ENCODE measurements around the gene PARK7.

Gene PARK7

DNA sequence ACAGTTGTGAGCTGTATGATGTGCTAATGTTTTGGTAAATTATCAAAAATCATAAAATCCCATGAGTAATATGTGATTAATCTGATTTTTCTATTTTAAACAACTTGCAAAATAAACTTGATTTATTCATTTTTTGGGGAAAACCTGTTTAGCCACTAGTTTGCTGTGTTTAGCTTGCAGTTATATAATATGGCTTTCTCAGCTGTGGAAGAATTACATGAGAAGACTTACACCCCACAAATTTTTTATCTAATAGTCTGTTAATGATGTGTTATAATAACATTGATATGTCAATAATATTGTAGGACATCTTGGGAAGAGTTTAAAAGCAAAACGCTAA, 67.0 kb downstream of the PARK7 start:
- TF ChIP-seq, protein P1, sequence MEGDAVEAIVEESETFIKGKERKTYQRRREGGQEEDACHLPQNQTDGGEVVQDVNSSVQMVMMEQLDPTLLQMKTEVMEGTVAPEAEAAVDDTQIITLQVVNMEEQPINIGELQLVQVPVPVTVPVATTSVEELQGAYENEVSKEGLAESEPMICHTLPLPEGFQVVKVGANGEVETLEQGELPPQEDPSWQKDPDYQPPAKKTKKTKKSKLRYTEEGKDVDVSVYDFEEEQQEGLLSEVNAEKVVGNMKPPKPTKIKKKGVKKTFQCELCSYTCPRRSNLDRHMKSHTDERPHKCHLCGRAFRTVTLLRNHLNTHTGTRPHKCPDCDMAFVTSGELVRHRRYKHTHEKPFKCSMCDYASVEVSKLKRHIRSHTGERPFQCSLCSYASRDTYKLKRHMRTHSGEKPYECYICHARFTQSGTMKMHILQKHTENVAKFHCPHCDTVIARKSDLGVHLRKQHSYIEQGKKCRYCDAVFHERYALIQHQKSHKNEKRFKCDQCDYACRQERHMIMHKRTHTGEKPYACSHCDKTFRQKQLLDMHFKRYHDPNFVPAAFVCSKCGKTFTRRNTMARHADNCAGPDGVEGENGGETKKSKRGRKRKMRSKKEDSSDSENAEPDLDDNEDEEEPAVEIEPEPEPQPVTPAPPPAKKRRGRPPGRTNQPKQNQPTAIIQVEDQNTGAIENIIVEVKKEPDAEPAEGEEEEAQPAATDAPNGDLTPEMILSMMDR (conservative IDR thresholded peaks at IDR 0.05; ENCODE audit: low read depth, low read length), result no peak
- no peak overlapping the region for H3K4me3 ChIP-seq (IDR thresholded peaks at IDR 0.05; ENCODE audit: insufficient read depth, low read depth, low read length)

DNA sequence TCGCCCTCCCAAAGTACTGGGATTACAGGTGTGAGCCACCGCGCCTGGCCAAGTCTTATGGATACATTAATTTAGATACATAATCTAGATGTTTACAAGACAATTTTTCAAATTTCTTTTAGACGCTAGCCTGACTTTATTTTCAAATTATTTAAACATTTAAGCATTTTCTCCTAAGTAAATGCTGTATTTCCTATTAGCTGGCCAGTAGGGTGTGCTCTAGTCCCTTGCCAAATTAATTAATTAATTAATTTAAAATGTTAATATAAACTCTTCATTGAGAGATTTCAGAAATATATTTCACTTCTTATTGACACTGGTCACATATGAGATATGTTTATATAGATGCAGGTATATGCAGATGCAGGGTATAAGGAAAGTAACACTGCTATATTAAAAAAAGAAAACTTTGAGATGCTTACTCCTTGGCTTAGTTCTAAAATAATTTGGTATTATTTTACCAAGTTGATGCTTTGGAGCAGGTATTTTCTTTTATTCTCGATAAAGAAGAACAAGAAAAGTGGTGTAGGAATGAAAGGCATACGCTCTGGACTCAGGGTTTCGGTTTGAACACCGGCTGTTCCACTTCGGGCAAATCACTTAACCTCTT, 69.8 kb downstream of the PARK7 start:
- H3K27ac ChIP-seq, result no peak overlapping the region
- TF ChIP-seq, protein P1 (conservative IDR thresholded peaks at IDR 0.05; ENCODE audit: low read depth, low read length), result no peak; the same call in none of the 2 replicates
- H3K79me2 ChIP-seq (ENCODE audit: insufficient read depth, low read depth), result no peaks in the 10 kb centered on the region
- no peaks in the 10 kb centered on the region for H4K20me1 ChIP-seq (ENCODE audit: insufficient read depth)
- H3K9ac ChIP-seq, result no peak overlapping the region
- no peak overlapping the region for H3K4me2 ChIP-seq
- no peak overlapping the region for H2AFZ ChIP-seq (ENCODE audit: low read depth)
- H3K4me1 ChIP-seq (ENCODE audit: low read depth, poor library complexity, severe bottlenecking), result peaks cover 3% of the 10 kb centered on the region
- no peaks in the 10 kb centered on the region for H3K27me3 ChIP-seq (ENCODE audit: insufficient read depth, low read depth)
- H3K4me3 ChIP-seq (IDR thresholded peaks at IDR 0.05; ENCODE audit: insufficient read depth, low read depth, low read length), result no peak overlapping the region
- no peaks in the 10 kb centered on the region for H3K36me3 ChIP-seq (ENCODE audit: insufficient read depth)

More for the DNA sequence above, 67.0 kb downstream of the PARK7 start:
- H3K9ac ChIP-seq, result no peak overlapping the region
- H4K20me1 ChIP-seq (ENCODE audit: insufficient read depth), result no peaks in the 10 kb centered on the region
- H3K27ac ChIP-seq, result no peak overlapping the region
- H3K27me3 ChIP-seq (ENCODE audit: insufficient read depth, low read depth), result no peaks in the 10 kb centered on the region; the same call in 1 of the 2 replicates
- peaks cover 8% of the 10 kb centered on the region for H3K4me1 ChIP-seq (ENCODE audit: low read depth, poor library complexity, severe bottlenecking)
- no peak overlapping the region for H3K4me2 ChIP-seq
- H3K79me2 ChIP-seq (ENCODE audit: insufficient read depth, low read depth), result no peaks in the 10 kb centered on the region
- no peaks in the 10 kb centered on the region for H3K36me3 ChIP-seq (ENCODE audit: insufficient read depth)
- no peak overlapping the region for H2AFZ ChIP-seq (ENCODE audit: low read depth)

DNA sequence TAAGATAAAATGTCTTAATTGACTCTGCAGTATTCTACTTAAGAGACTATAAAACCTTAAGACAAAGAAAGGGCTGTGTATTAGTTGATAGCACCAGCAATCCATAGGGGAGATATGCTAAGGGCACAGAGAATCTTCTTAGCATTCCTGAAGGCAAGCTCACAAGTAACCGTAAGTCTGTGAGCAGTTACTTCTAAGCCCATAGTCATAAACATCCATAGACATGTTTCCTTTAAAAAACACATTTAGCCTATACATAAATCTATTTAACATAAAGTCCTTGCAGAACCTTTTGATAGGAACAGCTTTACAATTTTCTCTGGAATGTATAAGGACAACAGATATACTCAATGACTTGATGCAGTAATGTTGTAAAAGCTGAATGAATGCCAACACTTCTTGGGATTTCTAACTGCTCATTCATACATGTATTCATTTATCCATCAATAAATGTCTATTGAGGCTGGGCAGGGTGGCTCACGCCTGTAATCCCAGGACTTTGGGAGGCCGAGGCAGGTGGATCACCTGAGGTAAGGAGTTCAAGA, 70.9 kb downstream of the PARK7 start:
- TF ChIP-seq, protein P1 (conservative IDR thresholded peaks at IDR 0.05; ENCODE audit: low read depth, low read length), result no peak
- Histone ChIP-seq H3K27me3 (ENCODE audit: insufficient read depth, low read depth) (no peaks in the 10 kb centered on the region), H3K79me2 (ENCODE audit: insufficient read depth, low read depth) (no peaks in the 10 kb centered on the region), H3K36me3 (ENCODE audit: insufficient read depth) (no peaks in the 10 kb centered on the region), H3K4me1 (ENCODE audit: low read depth, poor library complexity, severe bottlenecking) (no peaks in the 10 kb centered on the region), H4K20me1 (ENCODE audit: insufficient read depth) (no peaks in the 10 kb centered on the region), H3K9ac (no peak overlapping the region), H3K4me3 (IDR thresholded peaks at IDR 0.05; ENCODE audit: insufficient read depth, low read depth, low read length) (no peak overlapping the region), H3K4me2 (no peak overlapping the region), H3K27ac (no peak overlapping the region), H2AFZ (ENCODE audit: low read depth) (no peak overlapping the region)

DNA sequence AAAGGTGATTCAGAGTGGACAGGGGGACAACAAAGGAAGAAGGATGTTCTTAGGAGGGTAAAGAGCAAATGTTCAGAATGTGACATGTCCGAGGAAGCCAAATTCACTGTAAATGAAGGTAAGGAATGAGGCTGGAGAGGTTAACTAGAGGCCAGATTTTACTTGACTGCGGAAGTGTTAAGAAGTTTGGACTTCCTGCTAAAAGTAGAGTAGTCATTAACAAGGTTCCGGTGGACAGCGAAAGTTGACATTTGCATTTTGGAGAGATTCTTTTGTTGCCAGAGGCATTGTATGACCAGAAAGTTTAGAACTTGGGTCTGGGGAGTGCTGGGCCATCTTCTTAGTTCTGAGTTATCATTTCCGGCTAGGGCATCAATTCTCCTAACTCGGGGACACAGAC, 71.8 kb downstream of the PARK7 start:
- Histone ChIP-seq H3K27ac (no peak overlapping the region), H3K4me2 (no peak overlapping the region), H3K4me1 (ENCODE audit: low read depth, poor library complexity, severe bottlenecking) (no peaks in the 10 kb centered on the region), H2AFZ (ENCODE audit: low read depth) (no peak overlapping the region), H3K4me3 (IDR thresholded peaks at IDR 0.05; ENCODE audit: insufficient read depth, low read depth, low read length) (no peak overlapping the region), H3K79me2 (ENCODE audit: insufficient read depth, low read depth) (no peaks in the 10 kb centered on the region), H3K9ac (no peak overlapping the region), H3K27me3 (ENCODE audit: insufficient read depth, low read depth) (no peaks in the 10 kb centered on the region), H4K20me1 (ENCODE audit: insufficient read depth) (no peaks in the 10 kb centered on the region), H3K36me3 (ENCODE audit: insufficient read depth) (no peaks in the 10 kb centered on the region)
- TF ChIP-seq, protein P1 (conservative IDR thresholded peaks at IDR 0.05; ENCODE audit: low read depth, low read length), result no peak

All from KMS-11 (cell line).